ENCODE measurements around the gene ITM2C.

DNA sequence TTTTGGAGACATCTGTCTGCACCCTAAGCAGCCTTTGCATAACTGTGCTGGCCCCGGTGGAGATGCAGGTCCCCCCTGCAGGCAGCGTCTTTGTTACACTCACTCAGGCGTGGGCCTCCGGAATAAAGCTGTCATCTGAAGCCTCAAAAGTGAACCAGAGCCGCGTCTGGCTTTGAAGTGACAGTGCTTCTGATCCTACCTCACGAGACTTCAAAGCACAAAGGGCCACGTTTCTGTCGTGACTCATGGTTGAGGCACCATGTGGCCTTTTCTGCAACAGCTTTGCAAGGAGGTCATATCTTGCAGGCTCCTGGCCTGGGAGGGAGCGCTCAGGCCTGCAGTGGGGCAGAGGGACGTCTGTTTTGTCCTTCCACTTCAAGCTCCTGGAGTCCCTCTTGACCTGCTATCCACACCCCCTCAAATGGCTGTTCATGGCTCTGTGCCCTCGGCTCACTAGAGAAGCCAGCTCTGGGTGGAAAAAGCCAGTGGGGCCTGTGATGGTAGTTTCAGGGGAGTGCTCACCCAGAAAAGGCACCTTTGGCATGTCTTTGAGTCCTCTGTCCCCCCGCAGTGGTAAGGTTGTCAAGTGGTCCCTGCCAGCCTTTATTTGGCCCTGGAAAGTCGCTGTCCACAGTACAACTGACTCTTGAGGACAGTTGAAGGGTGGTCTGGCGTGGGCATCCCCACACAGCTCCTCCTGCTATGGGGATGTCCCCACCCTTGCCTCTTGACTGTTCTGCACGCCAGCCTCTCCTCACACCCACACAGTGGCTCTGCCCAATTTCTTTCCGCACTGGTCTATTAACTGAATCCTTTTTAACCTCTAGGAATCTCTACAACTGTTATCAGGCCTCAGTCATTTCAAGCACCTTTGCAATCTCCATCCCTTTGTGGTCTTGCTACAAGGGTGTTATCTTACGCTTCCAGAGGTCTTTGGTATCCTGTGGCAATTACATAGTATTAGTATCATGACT lies 41.0 kb downstream of the ITM2C start:
- TF ChIP-seq, protein P1, sequence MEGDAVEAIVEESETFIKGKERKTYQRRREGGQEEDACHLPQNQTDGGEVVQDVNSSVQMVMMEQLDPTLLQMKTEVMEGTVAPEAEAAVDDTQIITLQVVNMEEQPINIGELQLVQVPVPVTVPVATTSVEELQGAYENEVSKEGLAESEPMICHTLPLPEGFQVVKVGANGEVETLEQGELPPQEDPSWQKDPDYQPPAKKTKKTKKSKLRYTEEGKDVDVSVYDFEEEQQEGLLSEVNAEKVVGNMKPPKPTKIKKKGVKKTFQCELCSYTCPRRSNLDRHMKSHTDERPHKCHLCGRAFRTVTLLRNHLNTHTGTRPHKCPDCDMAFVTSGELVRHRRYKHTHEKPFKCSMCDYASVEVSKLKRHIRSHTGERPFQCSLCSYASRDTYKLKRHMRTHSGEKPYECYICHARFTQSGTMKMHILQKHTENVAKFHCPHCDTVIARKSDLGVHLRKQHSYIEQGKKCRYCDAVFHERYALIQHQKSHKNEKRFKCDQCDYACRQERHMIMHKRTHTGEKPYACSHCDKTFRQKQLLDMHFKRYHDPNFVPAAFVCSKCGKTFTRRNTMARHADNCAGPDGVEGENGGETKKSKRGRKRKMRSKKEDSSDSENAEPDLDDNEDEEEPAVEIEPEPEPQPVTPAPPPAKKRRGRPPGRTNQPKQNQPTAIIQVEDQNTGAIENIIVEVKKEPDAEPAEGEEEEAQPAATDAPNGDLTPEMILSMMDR (optimal IDR thresholded peaks at IDR 0.05 in 1 of 3, IDR thresholded peaks at IDR 0.05 in 1 of 3, conservative IDR thresholded peaks at IDR 0.05 in 1 of 3; ENCODE audit: extremely low read depth in 1 of 3, insufficient read depth in 2 of 3, low read length in 3 of 3), result no peak
- no peak for TF ChIP-seq EZH2 (IDR thresholded peaks at IDR 0.05; ENCODE audit: low read length)
